Prostate gland (tissue), 2 donors: Measurements from ENCODE around the gene SLCO4A1.

ENCODE experiments used
- CTCF ChIP-seq, 4 experiments: fragments of 200-600 bp in 2 of 4; fragments of 450-650 bp in 2 of 4; sonication (generic) in 2 of 4; IDR thresholded peaks; 1 replicate in 3 of 4; 2 replicates in 1 of 4; pipeline ENCODE4 v1.5.1; 2016 to 2019; ENCODE audit warnings: antibody characterized with exemption in 4 of 4, mild to moderate bottlenecking in 2 of 4, moderate library complexity in 2 of 4
- POLR2AphosphoS5 ChIP-seq: sonication (generic); formaldehyde crosslinking; IDR thresholded peaks from one replicate; pipeline ENCODE4 v1.6.1; 2017; ENCODE audit warnings: antibody characterized with exemption

GRCh38 chr20:62622877-62623487 is 19.3 kb upstream of the SLCO4A1 start:
- no peak for TF ChIP-seq CTCF (IDR thresholded peaks at IDR 0.05)
- TF ChIP-seq POLR2AphosphoS5 = no peak
